ENCODE data around the gene ACSF3. TPM values are rescaled to one million over a fixed set of nuclear protein-coding genes. Genes with fewer than 3 reads are reported as not detected.
"Not testable (repeated sequence)": the region's sequence is repeated elsewhere in the genome, so short reads cannot be mapped to it uniquely, and the experiment has no call there.

ACSF3 gene
- total RNA-seq, 1 experiment from 2014 or later: 30.5 TPM

- no peak for DNase-seq (ENCODE audit: low read depth)
Measured at GRCh38 chr16:89055313-89055712, 38.3 kb upstream of the ACSF3 start.

- DNase-seq (ENCODE audit: low read depth): no peak
Measured at GRCh38 chr16:89055894-89056555, 37.6 kb upstream of the ACSF3 start.

GRCh38 chr16:89056592-89056991 is 37.1 kb upstream of the ACSF3 start:
- no peak for DNase-seq (ENCODE audit: low read depth)

GRCh38 chr16:89057738-89058137 is 35.9 kb upstream of the ACSF3 start:
- DNase-seq (ENCODE audit: low read depth): no peak

- DNase-seq (ENCODE audit: low read depth): no peak
Measured at GRCh38 chr16:89058812-89059211, 34.8 kb upstream of the ACSF3 start.

GRCh38 chr16:89060207-89060794 is 33.4 kb upstream of the ACSF3 start:
- DNase-seq (ENCODE audit: low read depth): no peak

GRCh38 chr16:89061086-89061485 is 32.6 kb upstream of the ACSF3 start:
- no peak for DNase-seq (ENCODE audit: low read depth)

GRCh38 chr16:89061590-89062380 is 31.9 kb upstream of the ACSF3 start:
- DNase-seq (ENCODE audit: low read depth): no peak

- no peak for DNase-seq (ENCODE audit: low read depth)
Measured at GRCh38 chr16:89062389-89063345, 31.0 kb upstream of the ACSF3 start.

GRCh38 chr16:89063768-89064320 is 29.8 kb upstream of the ACSF3 start:
- no peak for DNase-seq (ENCODE audit: low read depth)

GRCh38 chr16:89064606-89065457 is 28.8 kb upstream of the ACSF3 start:
- no peak for DNase-seq (ENCODE audit: low read depth)

- DNase-seq (ENCODE audit: low read depth): no peak
Measured at GRCh38 chr16:89065458-89065822, 28.2 kb upstream of the ACSF3 start.

GRCh38 chr16:89066721-89067120 is 26.9 kb upstream of the ACSF3 start:
- no peak for DNase-seq (ENCODE audit: low read depth)

- no peak for DNase-seq (ENCODE audit: low read depth)
Measured at GRCh38 chr16:89067677-89068443, 25.8 kb upstream of the ACSF3 start.

GRCh38 chr16:89068814-89069616 is 24.6 kb upstream of the ACSF3 start:
- DNase-seq (ENCODE audit: low read depth): not testable (repeated sequence)

- DNase-seq (ENCODE audit: low read depth): no peak
Measured at GRCh38 chr16:89069920-89070319, 23.7 kb upstream of the ACSF3 start.

GRCh38 chr16:89070590-89070989 is 23.1 kb upstream of the ACSF3 start:
- no peak for DNase-seq (ENCODE audit: low read depth)

Data from HT1080 (cell line).